Omental fat pad (tissue), 4 donors: ENCODE results near the gene B9D2. TPM values are rescaled to one million over a fixed set of nuclear protein-coding genes. Genes with fewer than 3 reads are reported as not detected.

Experiments
- ATAC-seq: fragments of 150-250 bp; one replicate; pipeline ENCODE4 v1.9.1; 2016; ENCODE audit warnings: mild to moderate bottlenecking, moderate library complexity; ENCODE audit not compliant: low FRiP score
- DNase-seq: peaks from one replicate; pipeline ENCODE4 v3.0.0-alpha.2; 2019; ENCODE audit warnings: low spot score
- total RNA-seq, 4 donors: library from RNA; depleted of rRNA; stranded (reverse); fragments of >200 nt; gene quantifications; one replicate each; pipeline ENCODE4 v1.1.0, GENCODE V29; 2016
- TF ChIP-seq, protein P1 (sequence below), 3 donors: fragments of 450-650 bp; IDR thresholded peaks; one replicate each; pipeline ENCODE4 v1.5.1; 2016 to 2017; ENCODE audit warnings: antibody characterized with exemption in 3 of 3, mild to moderate bottlenecking in 3 of 3, moderate library complexity in 2 of 3

Gene B9D2
- total RNA-seq, 4 donors from 2014 or later, result 3.3 to 6.8 (median 5.1) TPM

DNA sequence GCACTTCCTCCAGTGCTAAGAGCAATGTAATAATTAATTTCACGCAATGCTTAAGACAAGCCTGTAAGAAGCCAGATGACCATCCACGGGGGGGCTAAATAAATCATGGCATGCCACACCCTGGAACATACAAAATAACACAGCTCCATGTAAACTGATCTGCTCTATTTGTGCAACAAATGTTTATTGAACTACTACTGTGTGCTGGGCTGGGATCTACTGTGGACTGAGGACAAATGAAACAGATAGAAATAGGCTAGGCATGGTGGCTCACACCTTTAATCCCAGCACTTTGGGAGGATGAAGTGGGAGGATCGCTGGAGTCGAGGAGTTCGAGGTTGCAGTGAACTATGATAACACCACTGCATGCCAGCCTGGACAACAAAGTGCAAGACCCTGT lies 31.5 kb downstream of the B9D2 start:
- DNase-seq (no peak), ATAC-seq (no peak)
- TF ChIP-seq, protein P1, sequence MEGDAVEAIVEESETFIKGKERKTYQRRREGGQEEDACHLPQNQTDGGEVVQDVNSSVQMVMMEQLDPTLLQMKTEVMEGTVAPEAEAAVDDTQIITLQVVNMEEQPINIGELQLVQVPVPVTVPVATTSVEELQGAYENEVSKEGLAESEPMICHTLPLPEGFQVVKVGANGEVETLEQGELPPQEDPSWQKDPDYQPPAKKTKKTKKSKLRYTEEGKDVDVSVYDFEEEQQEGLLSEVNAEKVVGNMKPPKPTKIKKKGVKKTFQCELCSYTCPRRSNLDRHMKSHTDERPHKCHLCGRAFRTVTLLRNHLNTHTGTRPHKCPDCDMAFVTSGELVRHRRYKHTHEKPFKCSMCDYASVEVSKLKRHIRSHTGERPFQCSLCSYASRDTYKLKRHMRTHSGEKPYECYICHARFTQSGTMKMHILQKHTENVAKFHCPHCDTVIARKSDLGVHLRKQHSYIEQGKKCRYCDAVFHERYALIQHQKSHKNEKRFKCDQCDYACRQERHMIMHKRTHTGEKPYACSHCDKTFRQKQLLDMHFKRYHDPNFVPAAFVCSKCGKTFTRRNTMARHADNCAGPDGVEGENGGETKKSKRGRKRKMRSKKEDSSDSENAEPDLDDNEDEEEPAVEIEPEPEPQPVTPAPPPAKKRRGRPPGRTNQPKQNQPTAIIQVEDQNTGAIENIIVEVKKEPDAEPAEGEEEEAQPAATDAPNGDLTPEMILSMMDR (IDR thresholded peaks at IDR 0.05), result no peak

DNA sequence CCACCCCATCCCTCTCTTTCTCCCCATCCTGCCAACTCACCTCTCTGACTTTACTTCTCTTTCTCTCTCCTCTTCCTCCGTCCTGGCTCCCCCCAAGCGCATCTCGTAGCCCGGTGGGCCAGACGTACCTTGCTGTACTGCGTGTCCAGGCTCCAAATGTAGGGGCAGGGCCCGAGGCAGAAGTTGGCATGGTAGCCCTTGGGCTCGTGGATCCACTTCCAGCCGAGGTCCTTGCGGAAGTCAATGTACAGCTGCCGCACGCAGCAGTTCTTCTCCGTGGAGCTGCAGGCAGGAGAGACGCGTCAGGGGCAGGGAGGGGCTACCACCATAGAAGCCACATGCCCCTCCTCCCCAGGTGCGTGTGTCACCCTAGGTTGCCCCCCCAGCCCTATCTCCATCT lies 31.9 kb downstream of the B9D2 start:
- TF ChIP-seq, protein P1 (IDR thresholded peaks at IDR 0.05), result no peak
- ATAC-seq, result no peak
- no peak for DNase-seq

DNA sequence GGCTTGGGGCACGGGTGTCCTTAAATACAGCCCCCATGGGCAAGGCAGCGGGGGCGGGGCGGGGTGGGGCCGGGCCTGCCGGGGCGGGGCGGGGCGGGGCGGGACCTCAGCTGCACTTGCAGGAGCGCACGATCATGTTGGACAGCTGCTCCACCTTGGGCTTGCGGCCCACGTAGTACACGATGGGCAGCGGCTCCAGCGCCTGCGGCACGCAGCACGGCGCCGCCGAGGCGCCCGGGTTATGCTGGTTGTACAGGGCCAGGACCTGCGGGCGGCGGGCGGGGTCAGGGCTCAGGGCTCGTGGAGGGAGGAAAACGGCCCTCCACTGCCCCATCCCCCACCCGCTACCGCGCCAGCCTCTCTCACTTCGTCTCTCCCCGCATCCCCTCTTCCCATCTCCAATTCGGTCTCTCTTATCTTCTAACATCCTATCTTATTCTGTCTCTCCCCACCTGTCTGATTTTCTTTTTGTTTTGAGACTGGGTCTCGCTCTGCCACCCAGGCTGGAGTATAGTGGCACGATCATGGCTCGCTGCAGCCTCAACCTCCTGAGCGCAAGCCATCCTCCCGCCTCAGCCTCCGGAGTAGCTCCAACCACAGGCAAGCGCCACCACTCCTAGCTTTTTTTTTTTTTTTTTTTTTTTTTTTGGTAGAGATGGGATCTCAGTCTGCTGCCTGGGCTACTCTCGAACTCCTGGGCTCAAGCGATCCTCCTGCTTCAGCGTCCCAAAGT lies 32.8 kb downstream of the B9D2 start:
- DNase-seq, result no peak
- ATAC-seq, result no peak
- TF ChIP-seq, protein P1 (IDR thresholded peaks at IDR 0.05), result no peak

DNA sequence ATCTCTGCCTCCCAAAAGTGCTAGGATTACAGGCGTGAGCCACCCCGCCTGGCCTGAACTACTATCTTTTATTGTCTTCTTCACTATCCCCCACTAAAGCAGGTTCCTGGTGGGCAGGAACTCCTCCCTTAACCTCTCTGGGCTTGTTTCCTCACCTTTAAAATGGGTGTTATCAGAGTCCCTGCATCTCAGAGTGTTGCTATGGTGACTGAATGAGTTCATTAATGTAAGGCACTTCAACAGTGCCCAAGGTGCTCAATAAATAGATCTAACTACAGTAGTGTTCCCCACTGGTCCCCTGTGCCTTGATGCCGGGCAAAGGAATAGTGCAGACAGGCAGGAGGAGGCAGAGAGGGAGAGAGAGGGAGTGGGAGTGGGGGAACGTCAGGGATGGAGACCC lies 33.5 kb downstream of the B9D2 start:
- no peak for ATAC-seq

DNA sequence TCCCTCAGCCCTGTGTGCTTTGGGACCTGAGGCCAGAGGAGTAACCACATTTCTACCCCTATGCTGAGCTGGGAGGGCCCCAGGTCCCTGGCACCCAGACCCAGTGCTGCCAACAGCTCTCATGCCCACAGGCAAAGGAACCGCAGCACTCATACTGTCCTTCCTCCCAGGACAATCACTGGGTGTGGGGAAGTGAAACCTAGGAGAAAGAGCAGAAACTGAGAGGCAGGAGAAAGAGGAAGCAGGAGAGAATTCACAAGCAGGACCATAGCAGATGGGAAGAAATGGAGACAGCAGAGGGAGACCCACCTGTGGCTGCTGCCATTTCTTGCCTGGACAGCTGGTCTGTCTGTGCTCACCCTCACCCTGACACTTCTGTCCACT lies 35.1 kb downstream of the B9D2 start:
- ATAC-seq (no peak), DNase-seq (no peak)
- TF ChIP-seq, protein P1 (IDR thresholded peaks at IDR 0.05), result no peak

More for the DNA sequence above, 33.5 kb downstream of the B9D2 start:
- TF ChIP-seq, protein P1 (IDR thresholded peaks at IDR 0.05), result no peak
- DNase-seq, result no peak

DNA sequence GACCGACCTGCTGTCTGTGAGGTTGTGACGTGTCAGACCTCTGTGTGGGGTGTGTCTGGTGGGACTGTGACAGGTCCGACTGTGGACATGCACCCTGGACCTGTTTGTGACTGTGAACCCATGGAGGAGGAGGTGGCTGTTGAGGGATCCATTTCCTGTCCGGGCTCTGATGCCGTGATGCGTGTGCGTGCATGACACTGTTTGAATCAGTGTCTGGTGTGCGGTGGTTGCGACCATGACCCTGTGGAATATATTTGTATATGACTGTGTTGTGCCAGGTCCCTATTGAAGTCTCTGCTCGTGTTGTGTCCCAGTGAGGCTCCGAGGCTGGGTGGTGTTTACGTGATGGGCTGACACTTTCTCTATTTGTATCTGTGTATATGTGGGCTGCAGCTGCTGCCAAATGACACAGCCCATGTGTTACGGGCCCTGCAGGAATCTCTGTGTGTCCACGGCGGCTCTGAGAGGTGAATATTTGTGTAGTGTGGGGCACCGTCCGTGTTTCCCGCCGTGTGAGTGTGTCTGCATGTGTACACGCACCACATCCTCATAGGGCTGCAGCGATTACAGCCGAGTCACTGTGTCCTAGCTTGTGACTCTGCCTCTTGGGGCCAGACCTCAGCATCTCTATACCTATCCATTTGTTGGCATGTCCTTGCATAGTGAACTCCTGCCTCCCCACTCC lies 35.6 kb downstream of the B9D2 start:
- DNase-seq (no peak), ATAC-seq (no peak)
- TF ChIP-seq, protein P1 (IDR thresholded peaks at IDR 0.05), result no peak
